ENCODE data around the gene CUX1. TPM values are rescaled to one million over a fixed set of nuclear protein-coding genes. Genes with fewer than 3 reads are reported as not detected.

Gene CUX1
- total and polyA plus RNA-seq, 10 of the 15 experiments (the other 5 are each of a cell fraction or from before 2014, with no cell fraction given), result 6.1 to 48.6 (median 25.9) TPM

GRCh38 chr7:102211590-102212550 lies 394.4 kb downstream of the CUX1 start:
- no peak for FAIRE-seq
- no peaks in the 10 kb centered on the region for H3K27me3 ChIP-seq (replicated peaks in 1 of 2; ENCODE audit: control insufficient read depth in 2 of 2, insufficient read depth in 2 of 2, low read length in 1 of 2)
- peaks cover 18% of the 10 kb centered on the region for H3K4me1 ChIP-seq (ENCODE audit: control insufficient read depth, insufficient read depth, low read length)
- H3K4me2 ChIP-seq (ENCODE audit: control insufficient read depth, insufficient read depth), result peak overlapping the region; percentile 59; the same call in 1 of the 2 replicates
- H3K9me3 ChIP-seq (replicated peaks; ENCODE audit: control insufficient read depth, insufficient read depth, low read length), result no peaks in the 10 kb centered on the region
- no TSS peak for BruUV-seq (replicated peaks)
- 10% methylated on average over 20 of the region's 22 CpGs for WGBS (ENCODE audit: insufficient coverage, insufficient replicate concordance, low lambda C conversion rate, missing lambda C conversion rate)
- H2AFZ ChIP-seq (ENCODE audit: control insufficient read depth, low read depth, low read length), result peak overlapping the region; percentile 82
- in situ Hi-C loops (cut with MboI) (no loop called here), intact Hi-C loops (cut with micrococcal nuclease; ENCODE audit: unreplicated experiment) (no loop called here)
- H4K20me1 ChIP-seq (ENCODE audit: control insufficient read depth, insufficient read depth), result no peaks in the 10 kb centered on the region
- peaks cover 6 to 13% of the 10 kb centered on the region in 2 experiments; a peak in 3 of 4 replicates for H3K36me3 ChIP-seq (ENCODE audit: control insufficient read depth in 2 of 2, insufficient read depth in 2 of 2, low read length in 1 of 2)
- peak; percentile 96 for ATAC-seq
- peak overlapping the region; percentile 89 for H3K27ac ChIP-seq (ENCODE audit: control insufficient read depth, insufficient read depth)
- peak overlapping the region; percentile 49 for H3K9ac ChIP-seq (ENCODE audit: control insufficient read depth, insufficient read depth, low read length)
- no peaks in the 10 kb centered on the region for H3K79me2 ChIP-seq (ENCODE audit: control insufficient read depth, insufficient read depth, low read length)
- POLR2A ChIA-PET, result interaction anchor here (0.7 kb wide), 1 partner anchor 183 kb away, joined by 7 read pairs; no protein-coding TSS in a partner anchor
- SMC1A ChIA-PET (ENCODE audit: uncharacterized antibody, unreplicated experiment), result interaction anchor here (0.8 to 1.2 kb wide), 3 partner anchors 24 to 616 kb away, joined by 3 to 4 read pairs (median 3); no protein-coding TSS in a partner anchor
- H3K4me3 ChIP-seq, result no peak overlapping the region; the same call in 1 of the 2 replicates
- CTCF ChIA-PET, result no interaction called here
- DNase-seq (ENCODE audit: low read depth, low spot score), result peak; percentile 69
- RAD21 ChIA-PET (ENCODE audit: unreplicated experiment), result interaction anchor here (0.6 to 1.1 kb wide), 3 partner anchors 19 to 393 kb away, joined by 3 to 4 read pairs (median 3); no protein-coding TSS in a partner anchor
- TF ChIP-seq HDAC6 (IDR thresholded peaks at IDR 0.05; ENCODE audit: unreplicated experiment) (no peak), ZSCAN29 (IDR thresholded peaks at IDR 0.05) (no peak), PAX8 (IDR thresholded peaks at IDR 0.05) (no peak), EED (IDR thresholded peaks at IDR 0.05; ENCODE audit: low read depth) (peak; percentile 90), MTA2 (IDR thresholded peaks at IDR 0.05; ENCODE audit: low read depth) (peak; percentile 68; the same call in 1 of the 2 replicates), ATF3 (IDR thresholded peaks at IDR 0.05; ENCODE audit: borderline replicate concordance, extremely low read depth, low read depth, low read length) (no peak), NKRF (conservative IDR thresholded peaks at IDR 0.05) (no peak), RUNX3 (IDR thresholded peaks at IDR 0.05; ENCODE audit: low read length) (peak; percentile 79), FOXK2 (IDR thresholded peaks at IDR 0.05) (no peak), IRF3 (IDR thresholded peaks at IDR 0.05) (no peak), ZBTB11 (CRISPR knock-in tag; IDR thresholded peaks at IDR 0.05) (no peak), NR2C2 (IDR thresholded peaks at IDR 0.05; ENCODE audit: borderline replicate concordance, control insufficient read depth, insufficient read length, low read depth) (no peak), ATF7 (IDR thresholded peaks at IDR 0.05; ENCODE audit: low read depth) (0 out of 2 replicates have a peak, but pooled peaks have one; percentile 11), NFYA (IDR thresholded peaks at IDR 0.05; ENCODE audit: borderline replicate concordance, low read depth, low read length) (no peak), BACH1 (IDR thresholded peaks at IDR 0.05; ENCODE audit: borderline replicate concordance) (peak; percentile 25; the same call in 1 of the 2 replicates)
